ENCODE data around the gene F2. TPM values are rescaled to one million over a fixed set of nuclear protein-coding genes. Genes with fewer than 3 reads are reported as not detected.
A peak's percentile ranks its signal among the peaks of the same experiment; 100 is the strongest.

Gene F2
- total and polyA plus RNA-seq, 2 of the 13 experiments (the other 11 are each of a cell fraction or from before 2014, with no cell fraction given): 330 to 801 TPM

DNA sequence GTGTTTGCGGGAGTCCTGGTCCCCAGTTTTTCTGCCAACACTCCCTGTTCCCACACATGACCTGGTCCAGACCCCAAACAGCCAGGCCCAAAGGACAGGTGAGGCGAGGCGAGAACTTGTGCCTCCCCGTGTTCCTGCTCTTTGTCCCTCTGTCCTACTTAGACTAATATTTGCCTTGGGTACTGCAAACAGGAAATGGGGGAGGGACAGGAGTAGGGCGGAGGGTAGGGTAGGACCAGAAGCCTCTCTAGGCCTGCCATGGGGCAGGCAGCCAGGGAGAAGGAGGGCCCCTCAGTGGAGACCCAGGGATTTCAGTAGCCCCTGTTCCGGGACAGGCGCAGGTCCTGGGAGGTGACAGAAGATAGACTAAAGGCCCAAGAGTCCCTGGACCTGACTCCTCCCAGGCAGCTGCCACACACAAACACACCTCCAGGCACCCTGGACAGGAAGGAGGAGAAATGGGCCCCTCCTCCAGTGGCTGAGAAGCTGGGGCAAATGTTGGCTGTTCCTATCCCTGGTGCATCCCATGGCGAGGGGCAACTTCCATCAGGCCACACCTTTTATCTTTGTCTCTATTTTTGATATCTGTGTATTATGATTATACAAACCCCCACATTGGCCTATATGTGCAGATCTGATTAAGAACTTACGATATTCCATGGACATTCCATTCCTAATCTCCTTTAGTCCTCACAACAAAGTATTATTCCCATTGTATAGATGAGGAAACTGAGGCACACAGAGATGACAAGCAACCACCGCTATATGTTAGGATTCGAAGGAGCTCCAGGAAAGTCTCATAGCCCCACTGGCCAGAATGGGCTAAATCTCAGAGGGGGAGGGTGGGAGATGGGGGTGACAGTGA, 626 bp upstream of the F2 start (continued):
- TF ChIP-seq, protein P1, sequence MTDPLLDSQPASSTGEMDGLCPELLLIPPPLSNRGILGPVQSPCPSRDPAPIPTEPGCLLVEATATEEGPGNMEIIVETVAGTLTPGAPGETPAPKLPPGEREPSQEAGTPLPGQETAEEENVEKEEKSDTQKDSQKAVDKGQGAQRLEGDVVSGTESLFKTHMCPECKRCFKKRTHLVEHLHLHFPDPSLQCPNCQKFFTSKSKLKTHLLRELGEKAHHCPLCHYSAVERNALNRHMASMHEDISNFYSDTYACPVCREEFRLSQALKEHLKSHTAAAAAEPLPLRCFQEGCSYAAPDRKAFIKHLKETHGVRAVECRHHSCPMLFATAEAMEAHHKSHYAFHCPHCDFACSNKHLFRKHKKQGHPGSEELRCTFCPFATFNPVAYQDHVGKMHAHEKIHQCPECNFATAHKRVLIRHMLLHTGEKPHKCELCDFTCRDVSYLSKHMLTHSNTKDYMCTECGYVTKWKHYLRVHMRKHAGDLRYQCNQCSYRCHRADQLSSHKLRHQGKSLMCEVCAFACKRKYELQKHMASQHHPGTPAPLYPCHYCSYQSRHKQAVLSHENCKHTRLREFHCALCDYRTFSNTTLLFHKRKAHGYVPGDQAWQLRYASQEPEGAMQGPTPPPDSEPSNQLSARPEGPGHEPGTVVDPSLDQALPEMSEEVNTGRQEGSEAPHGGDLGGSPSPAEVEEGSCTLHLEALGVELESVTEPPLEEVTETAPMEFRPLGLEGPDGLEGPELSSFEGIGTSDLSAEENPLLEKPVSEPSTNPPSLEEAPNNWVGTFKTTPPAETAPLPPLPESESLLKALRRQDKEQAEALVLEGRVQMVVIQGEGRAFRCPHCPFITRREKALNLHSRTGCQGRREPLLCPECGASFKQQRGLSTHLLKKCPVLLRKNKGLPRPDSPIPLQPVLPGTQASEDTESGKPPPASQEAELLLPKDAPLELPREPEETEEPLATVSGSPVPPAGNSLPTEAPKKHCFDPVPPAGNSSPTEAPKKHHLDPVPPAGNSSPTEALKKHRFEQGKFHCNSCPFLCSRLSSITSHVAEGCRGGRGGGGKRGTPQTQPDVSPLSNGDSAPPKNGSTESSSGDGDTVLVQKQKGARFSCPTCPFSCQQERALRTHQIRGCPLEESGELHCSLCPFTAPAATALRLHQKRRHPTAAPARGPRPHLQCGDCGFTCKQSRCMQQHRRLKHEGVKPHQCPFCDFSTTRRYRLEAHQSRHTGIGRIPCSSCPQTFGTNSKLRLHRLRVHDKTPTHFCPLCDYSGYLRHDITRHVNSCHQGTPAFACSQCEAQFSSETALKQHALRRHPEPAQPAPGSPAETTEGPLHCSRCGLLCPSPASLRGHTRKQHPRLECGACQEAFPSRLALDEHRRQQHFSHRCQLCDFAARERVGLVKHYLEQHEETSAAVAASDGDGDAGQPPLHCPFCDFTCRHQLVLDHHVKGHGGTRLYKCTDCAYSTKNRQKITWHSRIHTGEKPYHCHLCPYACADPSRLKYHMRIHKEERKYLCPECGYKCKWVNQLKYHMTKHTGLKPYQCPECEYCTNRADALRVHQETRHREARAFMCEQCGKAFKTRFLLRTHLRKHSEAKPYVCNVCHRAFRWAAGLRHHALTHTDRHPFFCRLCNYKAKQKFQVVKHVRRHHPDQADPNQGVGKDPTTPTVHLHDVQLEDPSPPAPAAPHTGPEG (CRISPR knock-in tag; IDR thresholded peaks at IDR 0.05): 0 out of 2 replicates have a peak, but pooled peaks have one; percentile 25
- no peak for TF ChIP-seq ZFP62 (CRISPR knock-in tag; IDR thresholded peaks at IDR 0.05)
- TF ChIP-seq ZNF878 (CRISPR knock-in tag; IDR thresholded peaks at IDR 0.05): no peak; the same call in 1 of the 2 replicates
- no peak for TF ChIP-seq LBX2 (CRISPR knock-in tag; IDR thresholded peaks at IDR 0.05; ENCODE audit: borderline replicate concordance)
- TF ChIP-seq KLF13 (CRISPR knock-in tag; IDR thresholded peaks at IDR 0.05): no peak
- TF ChIP-seq ZBTB7B (CRISPR knock-in tag; IDR thresholded peaks at IDR 0.05): peak; percentile 90; the same call in 1 of the 2 replicates
- TF ChIP-seq NFKB2 (CRISPR knock-in tag; IDR thresholded peaks at IDR 0.05; ENCODE audit: borderline replicate concordance): no peak; the same call in 1 of the 2 replicates
- no peak for TF ChIP-seq AGO2 (optimal IDR thresholded peaks at IDR 0.05; ENCODE audit: low read depth, low read length)
- no peak for TF ChIP-seq IKZF1 (IDR thresholded peaks at IDR 0.05)
- TF ChIP-seq HMG20A (CRISPR knock-in tag; IDR thresholded peaks at IDR 0.05; ENCODE audit: borderline replicate concordance): peak; percentile 84; the same call in 1 of the 2 replicates
- no peak for TF ChIP-seq ZNF776 (CRISPR knock-in tag; IDR thresholded peaks at IDR 0.05)
- TF ChIP-seq ZNF83 (CRISPR knock-in tag; IDR thresholded peaks at IDR 0.05; ENCODE audit: borderline replicate concordance): no peak
- TF ChIP-seq, protein P2, sequence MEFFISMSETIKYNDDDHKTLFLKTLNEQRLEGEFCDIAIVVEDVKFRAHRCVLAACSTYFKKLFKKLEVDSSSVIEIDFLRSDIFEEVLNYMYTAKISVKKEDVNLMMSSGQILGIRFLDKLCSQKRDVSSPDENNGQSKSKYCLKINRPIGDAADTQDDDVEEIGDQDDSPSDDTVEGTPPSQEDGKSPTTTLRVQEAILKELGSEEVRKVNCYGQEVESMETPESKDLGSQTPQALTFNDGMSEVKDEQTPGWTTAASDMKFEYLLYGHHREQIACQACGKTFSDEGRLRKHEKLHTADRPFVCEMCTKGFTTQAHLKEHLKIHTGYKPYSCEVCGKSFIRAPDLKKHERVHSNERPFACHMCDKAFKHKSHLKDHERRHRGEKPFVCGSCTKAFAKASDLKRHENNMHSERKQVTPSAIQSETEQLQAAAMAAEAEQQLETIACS (CRISPR knock-in tag; IDR thresholded peaks at IDR 0.05): no peak
- no peak for TF ChIP-seq ZNF296 (CRISPR knock-in tag; conservative IDR thresholded peaks at IDR 0.05)
- peak; percentile 95 for TF ChIP-seq SOX5 (CRISPR knock-in tag; IDR thresholded peaks at IDR 0.05; ENCODE audit: borderline replicate concordance)
- TF ChIP-seq ZNF563 (CRISPR knock-in tag; IDR thresholded peaks at IDR 0.05): 0 out of 2 replicates have a peak, but pooled peaks have one; percentile 70
- TF ChIP-seq, protein P3, sequence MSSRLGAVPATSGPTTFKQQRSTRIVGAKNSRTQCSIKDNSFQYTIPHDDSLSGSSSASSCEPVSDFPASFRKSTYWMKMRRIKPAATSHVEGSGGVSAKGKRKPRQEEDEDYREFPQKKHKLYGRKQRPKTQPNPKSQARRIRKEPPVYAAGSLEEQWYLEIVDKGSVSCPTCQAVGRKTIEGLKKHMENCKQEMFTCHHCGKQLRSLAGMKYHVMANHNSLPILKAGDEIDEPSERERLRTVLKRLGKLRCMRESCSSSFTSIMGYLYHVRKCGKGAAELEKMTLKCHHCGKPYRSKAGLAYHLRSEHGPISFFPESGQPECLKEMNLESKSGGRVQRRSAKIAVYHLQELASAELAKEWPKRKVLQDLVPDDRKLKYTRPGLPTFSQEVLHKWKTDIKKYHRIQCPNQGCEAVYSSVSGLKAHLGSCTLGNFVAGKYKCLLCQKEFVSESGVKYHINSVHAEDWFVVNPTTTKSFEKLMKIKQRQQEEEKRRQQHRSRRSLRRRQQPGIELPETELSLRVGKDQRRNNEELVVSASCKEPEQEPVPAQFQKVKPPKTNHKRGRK (CRISPR knock-in tag; IDR thresholded peaks at IDR 0.05): no peak
- TF ChIP-seq SP140L (CRISPR knock-in tag; IDR thresholded peaks at IDR 0.05; ENCODE audit: borderline replicate concordance): 0 out of 2 replicates have a peak, but pooled peaks have one; percentile 54
- TF ChIP-seq SMYD3 (CRISPR knock-in tag; IDR thresholded peaks at IDR 0.05): no peak
- peak; percentile 95 for TF ChIP-seq ZNF430 (CRISPR knock-in tag; IDR thresholded peaks at IDR 0.05)
- TF ChIP-seq GATA4 (IDR thresholded peaks at IDR 0.05; ENCODE audit: borderline replicate concordance, low read depth): peak; percentile 24; the same call in 1 of the 2 replicates
